Tibial nerve (tissue), 4 donors: Measurements from ENCODE around the gene ERLIN1. TPM values are rescaled to one million over a fixed set of nuclear protein-coding genes. Genes with fewer than 3 reads are reported as not detected.
A peak's percentile ranks its signal among the peaks of the same experiment; 100 is the strongest.

Experiments
- DNase-seq, 2 donors: peaks; one replicate each; pipeline ENCODE4 v3.0.0-alpha.2; 2019; ENCODE audit warnings: low spot score in 2 of 2
- H3K27ac ChIP-seq, 4 donors: fragments of 200-600 bp; sonication (generic) in 3 of 4; one replicate each; pipeline ENCODE4 v1.5.1; 2017 to 2019; ENCODE audit warnings: mild to moderate bottlenecking in 1 of 4
- H3K27me3 ChIP-seq, 2 donors: fragments of 200-600 bp; sonication (generic) in 1 of 2; one replicate each; pipeline versions ENCODE4 v1.5.1 to v1.6.0; 2017 to 2019
- H3K36me3 ChIP-seq, 3 donors: fragments of 200-600 bp; sonication (generic); one replicate each; pipeline ENCODE4 v1.5.1; 2018 to 2019
- H3K4me1 ChIP-seq, 4 donors: fragments of 200-600 bp; sonication (generic) in 3 of 4; one replicate each; pipeline ENCODE4 v1.5.1; 2017 to 2019
- H3K4me3 ChIP-seq, 4 donors: fragments of 200-600 bp; sonication (generic) in 3 of 4; one replicate each; pipeline ENCODE4 v1.5.1; 2017 to 2019; ENCODE audit warnings: mild to moderate bottlenecking in 1 of 4, moderate library complexity in 1 of 4
- H3K9me3 ChIP-seq, 4 donors: fragments of 200-600 bp; sonication (generic) in 3 of 4; one replicate each; pipeline ENCODE4 v1.5.1; 2017 to 2019
- CTCF ChIP-seq, 5 experiments: fragments of 200-600 bp in 3 of 5; fragments of 450-650 bp in 2 of 5; sonication (generic) in 3 of 5; IDR thresholded peaks; one replicate each; pipeline ENCODE4 v1.5.1; 2016 to 2019; ENCODE audit warnings: antibody characterized with exemption in 5 of 5, mild to moderate bottlenecking in 3 of 5, moderate library complexity in 2 of 5
- EP300 ChIP-seq, 2 donors: sonication (generic); formaldehyde crosslinking; IDR thresholded peaks; one replicate each; pipeline ENCODE4 v1.6.1; 2017; ENCODE audit warnings: antibody characterized with exemption in 2 of 2, mild to moderate bottlenecking in 1 of 2
- POLR2A ChIP-seq, 2 donors: fragments of 450-650 bp; IDR thresholded peaks; one replicate each; pipeline ENCODE4 v1.6.1; 2017; ENCODE audit warnings: antibody characterized with exemption in 2 of 2, mild to moderate bottlenecking in 2 of 2, moderate library complexity in 2 of 2
- WGBS, 2 donors: methylation state at CpG; one replicate each; pipeline ENCODE4 v1.1.5; 2018; 5-methylcytosine and 5-hydroxymethylcytosine counted together
- total RNA-seq, 4 donors: library from RNA; depleted of rRNA; stranded (reverse); fragments of >200 nt; gene quantifications; one replicate each; pipeline ENCODE4 v1.1.0, GENCODE V29; 2016

ERLIN1 gene
- total RNA-seq, 4 donors from 2014 or later = 15.5 to 27.9 (median 25.0) TPM

DNA sequence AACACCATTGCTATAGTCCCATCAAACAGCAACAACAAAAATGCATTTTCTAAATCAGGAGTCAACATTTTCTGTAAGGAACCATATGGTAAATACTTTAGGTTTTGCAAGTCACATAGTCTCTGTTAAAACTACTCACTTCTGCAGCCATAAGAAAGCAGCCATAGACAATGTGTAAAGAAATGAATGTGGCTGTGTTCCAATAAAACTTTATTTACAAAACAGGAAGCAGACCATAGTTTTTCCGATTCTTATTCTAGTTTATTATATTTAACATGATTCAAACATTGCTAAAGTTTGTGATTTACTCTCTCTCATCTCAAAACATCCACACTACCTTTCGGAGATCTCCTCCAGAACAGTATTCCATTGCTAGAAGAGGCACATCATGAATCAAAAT, 36.7 kb upstream of the ERLIN1 start:
- TF ChIP-seq POLR2A (IDR thresholded peaks at IDR 0.05) (no peak), CTCF (IDR thresholded peaks at IDR 0.05) (no peak)
- WGBS, 2 donors = 98 to 99% methylated on average over 2 of the region's 2 CpGs
- Histone ChIP-seq H3K36me3 (peaks cover 6 to 84% (median 6%) of the 10 kb centered on the region in 3 donors), H3K4me3 (no peak overlapping the region), H3K27me3 (no peaks in the 10 kb centered on the region), H3K9me3 (no peaks in the 10 kb centered on the region), H3K27ac (no peak overlapping the region), H3K4me1 (peaks cover 0 to 4% (median under 1%) of the 10 kb centered on the region in 4 donors)
- no peak for DNase-seq

- no peaks in the 10 kb centered on the region for H3K9me3 ChIP-seq
- no peak for DNase-seq
- TF ChIP-seq POLR2A (IDR thresholded peaks at IDR 0.05) (no peak), EP300 (IDR thresholded peaks at IDR 0.05) (no peak), CTCF (IDR thresholded peaks at IDR 0.05) (no peak)
- H3K27me3 ChIP-seq = no peaks in the 10 kb centered on the region
- H3K4me1 ChIP-seq = no peaks in the 10 kb centered on the region
- peaks cover 3 to 92% (median 6%) of the 10 kb centered on the region in 3 donors for H3K36me3 ChIP-seq
- H3K4me3 ChIP-seq = no peak overlapping the region
- H3K27ac ChIP-seq = no peak overlapping the region
- WGBS, 2 donors = 92% methylated on average over 2 of the region's 2 CpGs
Observed at GRCh38 chr10:100216006-100216405, 30.2 kb upstream of the ERLIN1 start.

- Histone ChIP-seq H3K4me3 (no peak overlapping the region), H3K4me1 (peaks cover 0 to 4% (median 0%) of the 10 kb centered on the region in 4 donors), H3K9me3 (no peaks in the 10 kb centered on the region), H3K36me3 (peaks cover 0 to 71% (median 0%) of the 10 kb centered on the region in 3 donors), H3K27ac (peak overlapping the region in 2 of 4 donors; percentile 17 to 29), H3K27me3 (no peaks in the 10 kb centered on the region)
- WGBS, 2 donors = 48 to 49% methylated on average over 7 of the region's 7 CpGs
- TF ChIP-seq CTCF (IDR thresholded peaks at IDR 0.05) (no peak), EP300 (IDR thresholded peaks at IDR 0.05) (no peak), POLR2A (IDR thresholded peaks at IDR 0.05) (no peak)
- DNase-seq = no peak
Observed at GRCh38 chr10:100209303-100209702, 23.5 kb upstream of the ERLIN1 start.

DNA sequence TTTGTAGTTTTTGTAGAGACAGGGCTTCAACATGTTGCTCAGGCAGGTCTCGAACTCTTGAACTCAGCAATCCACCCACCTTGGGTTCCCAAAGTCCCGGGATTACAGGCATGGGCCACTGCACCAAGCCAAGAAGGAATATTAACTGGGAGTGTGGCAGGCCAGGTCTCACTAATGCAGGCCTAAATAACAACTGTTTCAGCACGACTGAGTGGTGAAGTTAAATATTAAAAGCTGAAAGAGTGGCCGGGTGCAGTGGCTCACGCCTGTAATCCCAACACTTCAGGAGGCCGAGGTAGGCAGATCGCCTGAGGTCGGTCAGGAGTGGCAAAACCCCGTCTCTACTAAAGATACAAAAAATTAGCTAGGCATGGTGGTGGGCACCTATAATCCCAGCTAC, 22.4 kb upstream of the ERLIN1 start:
- Histone ChIP-seq H3K9me3 (no peaks in the 10 kb centered on the region), H3K4me1 (peaks cover 0 to 4% (median 0%) of the 10 kb centered on the region in 4 donors), H3K4me3 (no peak overlapping the region), H3K36me3 (peaks cover 0 to 69% (median 0%) of the 10 kb centered on the region in 3 donors), H3K27me3 (no peaks in the 10 kb centered on the region), H3K27ac (peak overlapping the region in 1 of 4 donors; percentile 5)
- no peak for DNase-seq
- TF ChIP-seq CTCF (IDR thresholded peaks at IDR 0.05) (no peak), EP300 (IDR thresholded peaks at IDR 0.05) (no peak), POLR2A (IDR thresholded peaks at IDR 0.05) (no peak)
- WGBS, 2 donors = 93 to 95% methylated on average over 9 of the region's 9 CpGs

GRCh38 chr10:100204370-100204769, 18.5 kb upstream of the ERLIN1 start:
- Histone ChIP-seq H3K27ac (no peak overlapping the region), H3K36me3 (peaks cover 0 to 81% (median 0%) of the 10 kb centered on the region in 3 donors), H3K4me3 (no peak overlapping the region), H3K4me1 (no peaks in the 10 kb centered on the region), H3K27me3 (no peaks in the 10 kb centered on the region), H3K9me3 (no peaks in the 10 kb centered on the region)
- TF ChIP-seq CTCF (IDR thresholded peaks at IDR 0.05) = no peak
- no peak for TF ChIP-seq POLR2A (IDR thresholded peaks at IDR 0.05)
- no peak for TF ChIP-seq EP300 (IDR thresholded peaks at IDR 0.05)
- 93% methylated on average over 2 of the region's 2 CpGs for WGBS, 2 donors
- no peak for DNase-seq
